BLaER1 (cell line): Measurements from ENCODE around the gene AMMECR1.
"Not testable (repeated sequence)": the region's sequence is repeated elsewhere in the genome, so short reads cannot be mapped to it uniquely, and the experiment has no call there.

Experiments
- H3K27ac ChIP-seq: shearing (Covaris generic); formaldehyde crosslinking; 2 replicates; pipeline ENCODE4 v1.8.1; 2022
- H3K27me3 ChIP-seq: shearing (Covaris generic); formaldehyde crosslinking; 2 replicates; pipeline ENCODE4 v1.8.1; 2022
- H3K36me3 ChIP-seq: shearing (Covaris generic); formaldehyde crosslinking; 2 replicates; pipeline ENCODE4 v1.8.1; 2022
- H3K4me1 ChIP-seq: shearing (Covaris generic); formaldehyde crosslinking; 2 replicates; pipeline ENCODE4 v1.8.1; 2022
- H3K4me2 ChIP-seq: shearing (Covaris generic); formaldehyde crosslinking; 2 replicates; pipeline ENCODE4 v1.8.1; 2022
- H3K4me3 ChIP-seq: shearing (Covaris generic); formaldehyde crosslinking; 2 replicates; pipeline ENCODE4 v1.8.1; 2022
- H3K9ac ChIP-seq: shearing (Covaris generic); formaldehyde crosslinking; 2 replicates; pipeline ENCODE4 v1.8.1; 2022
- H3K9me3 ChIP-seq: shearing (Covaris generic); formaldehyde crosslinking; 2 replicates; pipeline ENCODE4 v1.8.1; 2022
- H4K20me1 ChIP-seq: shearing (Covaris generic); formaldehyde crosslinking; 2 replicates; pipeline ENCODE4 v1.8.1; 2022
- Cebpa-rat ChIP-seq: shearing (Covaris generic); IDR thresholded peaks from 2 replicates; pipeline ENCODE4 v1.8.1; 2022

Gene AMMECR1

DNA sequence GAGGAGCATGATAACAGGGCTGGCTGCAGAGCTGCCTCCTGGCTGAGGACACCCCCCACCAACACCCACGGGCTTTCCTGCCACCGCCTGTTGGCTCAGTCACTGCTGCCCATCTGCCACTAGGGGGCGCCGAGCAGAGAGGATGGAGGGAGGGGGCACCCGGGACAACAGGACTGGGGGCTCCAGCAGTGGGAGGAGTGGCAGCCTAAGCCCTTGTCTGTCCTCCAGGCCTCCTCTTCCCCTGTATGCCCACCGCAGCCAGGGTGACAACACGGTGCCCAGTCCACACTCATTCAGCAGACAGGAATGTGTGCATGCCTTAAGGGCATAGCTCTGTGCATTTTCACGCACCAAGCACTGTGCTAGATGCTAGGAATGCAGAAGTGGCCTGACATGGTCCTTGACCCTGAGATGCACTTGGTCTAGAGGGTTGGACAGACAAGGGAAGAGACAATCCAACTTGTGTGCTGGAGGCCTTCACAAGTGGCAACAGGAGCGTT, 149.9 kb downstream of the AMMECR1 start:
- Histone ChIP-seq H3K27me3 (peaks cover 77% of the 10 kb centered on the region), H4K20me1 (no peaks in the 10 kb centered on the region; the same call in 1 of the 2 replicates)

DNA sequence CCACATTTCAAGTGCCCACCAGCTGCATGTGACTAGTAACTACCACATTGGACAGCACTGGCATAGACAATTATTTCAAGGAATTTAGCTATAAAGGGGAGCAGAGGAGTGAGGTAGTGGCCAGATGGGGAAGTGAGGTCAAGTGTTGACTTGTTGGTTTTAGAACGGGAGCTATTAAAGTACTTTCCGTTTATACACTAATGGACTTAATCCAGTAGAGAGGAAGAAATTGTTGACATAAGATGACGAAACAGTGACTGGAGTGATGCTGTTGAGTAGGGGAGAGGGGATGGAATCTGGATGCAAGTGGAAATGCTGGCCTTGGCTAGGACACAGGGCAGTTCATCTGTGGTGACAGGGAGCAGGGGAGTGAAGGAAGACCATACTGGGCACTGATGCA, 154.4 kb downstream of the AMMECR1 start:
- Histone ChIP-seq H4K20me1 (peaks cover 27% of the 10 kb centered on the region; the same call in 1 of the 2 replicates), H3K4me2 (no peak overlapping the region), H3K4me3 (no peak overlapping the region), H3K9me3 (no peaks in the 10 kb centered on the region), H3K27me3 (peaks cover 66% of the 10 kb centered on the region), H3K4me1 (no peaks in the 10 kb centered on the region), H3K36me3 (no peaks in the 10 kb centered on the region), H3K27ac (no peak overlapping the region), H3K9ac (no peak overlapping the region)
- no peak for TF ChIP-seq Cebpa-rat

More for the DNA sequence above, 149.9 kb downstream of the AMMECR1 start:
- TF ChIP-seq Cebpa-rat: no peak
- Histone ChIP-seq H3K4me1 (no peaks in the 10 kb centered on the region), H3K27ac (no peak overlapping the region), H3K9ac (no peak overlapping the region), H3K36me3 (peaks cover 14% of the 10 kb centered on the region; the same call in 1 of the 2 replicates), H3K9me3 (no peaks in the 10 kb centered on the region), H3K4me2 (no peak overlapping the region), H3K4me3 (no peak overlapping the region)

DNA sequence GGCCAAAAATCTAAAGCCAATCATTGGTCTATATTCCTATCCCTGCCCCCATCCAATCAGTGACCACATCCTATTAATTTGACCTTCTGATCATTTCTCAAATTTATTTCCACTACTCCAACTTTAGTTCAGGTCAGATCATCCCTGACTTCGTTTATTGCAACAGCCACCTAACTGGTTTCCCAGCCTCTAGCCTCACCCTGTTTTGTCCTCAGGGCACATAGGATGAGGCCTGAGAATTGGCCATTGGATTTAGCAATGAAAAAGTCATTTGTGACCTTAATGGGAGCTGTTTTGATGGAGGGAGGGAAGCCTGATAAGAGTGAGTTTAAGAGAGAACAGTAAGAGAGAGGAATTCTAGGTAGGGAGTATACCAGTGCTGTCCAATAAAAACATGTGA, 155.0 kb downstream of the AMMECR1 start:
- Histone ChIP-seq H3K9ac (no peak overlapping the region), H3K27me3 (peaks cover 65% of the 10 kb centered on the region), H3K36me3 (no peaks in the 10 kb centered on the region), H3K4me2 (no peak overlapping the region), H4K20me1 (peaks cover 30% of the 10 kb centered on the region; the same call in 1 of the 2 replicates), H3K4me3 (no peak overlapping the region), H3K9me3 (no peaks in the 10 kb centered on the region), H3K4me1 (no peaks in the 10 kb centered on the region), H3K27ac (no peak overlapping the region)
- no peak for TF ChIP-seq Cebpa-rat

DNA sequence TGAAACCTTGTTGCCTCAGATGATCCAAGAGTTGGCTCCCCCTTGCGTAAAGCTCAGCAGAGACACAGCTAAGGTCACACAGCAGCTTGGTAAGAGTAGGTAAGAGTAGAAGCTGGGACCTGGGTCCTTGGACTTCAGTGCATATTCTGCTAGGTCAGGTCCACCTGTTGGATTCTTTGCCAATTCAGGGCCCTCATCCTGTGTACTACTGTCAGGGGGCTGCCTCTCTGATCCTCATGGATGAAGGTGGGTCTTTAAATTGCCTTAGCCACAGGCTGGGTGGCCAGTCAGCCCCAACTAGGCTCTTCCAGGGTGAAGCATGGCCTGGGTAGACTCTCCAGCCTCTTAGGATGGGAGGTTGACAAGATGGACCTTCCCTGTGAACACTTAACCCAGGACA, 155.8 kb downstream of the AMMECR1 start:
- no peaks in the 10 kb centered on the region for H3K4me1 ChIP-seq
- no peak overlapping the region for H3K4me3 ChIP-seq
- H3K36me3 ChIP-seq: no peaks in the 10 kb centered on the region
- no peak overlapping the region for H3K4me2 ChIP-seq
- H3K9me3 ChIP-seq: no peaks in the 10 kb centered on the region
- H4K20me1 ChIP-seq: peaks cover 30% of the 10 kb centered on the region; the same call in 1 of the 2 replicates
- H3K27me3 ChIP-seq: peaks cover 65% of the 10 kb centered on the region
- no peak for TF ChIP-seq Cebpa-rat
- no peak overlapping the region for H3K27ac ChIP-seq
- H3K9ac ChIP-seq: no peak overlapping the region

DNA sequence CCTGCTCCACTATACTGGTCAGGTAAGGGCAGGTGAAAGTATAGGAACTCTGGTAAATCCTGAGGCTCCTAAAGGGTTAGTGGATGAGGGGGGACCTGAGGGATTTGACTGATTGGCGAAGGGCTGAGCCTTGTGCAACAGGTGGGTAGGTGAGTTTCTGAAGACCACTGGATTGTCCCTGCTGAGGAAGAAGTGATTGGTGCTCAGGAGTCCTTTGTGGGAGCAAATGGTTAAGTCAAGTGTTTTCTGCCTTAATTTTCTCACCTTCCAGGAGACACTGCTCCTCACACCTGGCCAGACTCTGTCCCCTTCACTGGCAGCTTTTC, 156.6 kb downstream of the AMMECR1 start:
- Histone ChIP-seq H3K4me3 (no peak overlapping the region), H3K9ac (no peak overlapping the region), H3K4me2 (no peak overlapping the region), H3K27me3 (peaks cover 71% of the 10 kb centered on the region), H3K4me1 (no peaks in the 10 kb centered on the region), H3K9me3 (no peaks in the 10 kb centered on the region), H3K36me3 (no peaks in the 10 kb centered on the region), H3K27ac (no peak overlapping the region), H4K20me1 (peaks cover 34% of the 10 kb centered on the region; the same call in 1 of the 2 replicates)
- TF ChIP-seq Cebpa-rat: no peak

DNA sequence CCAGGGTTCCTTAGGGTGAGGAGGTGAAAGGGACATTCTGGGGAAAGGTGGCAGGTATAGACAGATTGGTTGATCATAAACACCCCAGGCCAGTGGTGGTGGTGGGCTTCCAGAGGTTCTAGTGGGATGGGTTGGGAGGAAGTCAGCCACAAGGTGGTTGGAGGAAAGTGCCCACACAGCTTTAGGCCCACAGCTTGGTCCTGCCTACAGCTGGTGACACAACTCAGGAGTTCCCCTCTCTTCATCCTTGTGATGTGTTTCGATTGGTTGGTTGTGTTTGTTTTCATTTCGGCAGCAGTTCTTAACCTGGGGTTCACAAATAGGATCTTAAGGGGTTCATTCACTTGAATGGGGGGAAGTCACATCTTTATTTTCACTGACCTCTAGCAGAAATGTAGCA, 158.0 kb downstream of the AMMECR1 start:
- Histone ChIP-seq H3K4me3 (no peak overlapping the region), H3K36me3 (no peaks in the 10 kb centered on the region), H3K4me1 (no peaks in the 10 kb centered on the region), H3K9ac (no peak overlapping the region), H3K9me3 (no peaks in the 10 kb centered on the region), H3K4me2 (no peak overlapping the region), H3K27ac (no peak overlapping the region), H3K27me3 (peaks cover 73% of the 10 kb centered on the region), H4K20me1 (peaks cover 47% of the 10 kb centered on the region; the same call in 1 of the 2 replicates)
- no peak for TF ChIP-seq Cebpa-rat

DNA sequence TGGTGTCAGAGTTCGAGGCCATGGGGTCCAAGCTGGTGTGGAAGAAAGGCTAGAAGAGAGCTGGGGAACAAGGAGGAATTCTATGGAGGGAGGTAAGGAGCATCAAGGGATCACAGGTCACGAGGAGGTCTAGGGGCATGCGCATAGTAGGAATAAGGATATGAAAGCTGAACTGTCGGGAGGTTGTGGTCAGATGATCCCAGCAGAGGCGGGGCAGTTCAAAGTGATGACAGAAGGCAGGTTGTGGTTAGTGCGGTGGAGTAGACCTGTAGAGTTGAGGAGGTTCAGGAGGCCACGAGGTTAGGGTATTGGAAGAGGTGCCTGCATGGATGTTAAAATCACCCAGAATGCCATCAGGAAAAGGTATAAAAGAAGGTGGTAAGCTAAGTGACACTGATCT, 158.7 kb downstream of the AMMECR1 start:
- no peak overlapping the region for H3K4me2 ChIP-seq
- H3K4me3 ChIP-seq: no peak overlapping the region
- peaks cover 75% of the 10 kb centered on the region for H3K27me3 ChIP-seq
- no peak overlapping the region for H3K27ac ChIP-seq
- H3K4me1 ChIP-seq: no peaks in the 10 kb centered on the region
- no peaks in the 10 kb centered on the region for H3K9me3 ChIP-seq
- TF ChIP-seq Cebpa-rat: no peak
- H3K9ac ChIP-seq: no peak overlapping the region
- no peaks in the 10 kb centered on the region for H3K36me3 ChIP-seq
- peaks cover 53% of the 10 kb centered on the region; the same call in 1 of the 2 replicates for H4K20me1 ChIP-seq

DNA sequence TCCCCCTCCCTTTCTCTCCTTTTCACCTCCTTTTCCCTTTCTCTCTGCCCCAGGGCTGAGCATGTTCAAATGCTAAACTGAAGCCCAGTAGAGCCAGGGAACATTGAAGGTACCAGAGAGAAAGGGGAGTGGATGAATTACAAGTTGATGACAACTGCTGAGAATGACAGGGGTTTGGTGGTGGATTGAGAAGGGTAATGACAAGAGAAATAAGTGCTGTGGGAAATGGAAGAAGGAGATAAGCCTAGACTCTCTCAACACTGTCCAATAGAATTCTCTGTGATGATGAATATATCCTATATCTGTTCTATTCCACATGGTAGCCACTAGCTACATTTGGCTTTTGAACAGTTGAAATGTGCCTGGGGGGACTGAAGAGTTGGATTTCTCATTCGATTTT, 160.4 kb downstream of the AMMECR1 start:
- TF ChIP-seq Cebpa-rat: no peak
- peaks cover 88% of the 10 kb centered on the region for H3K27me3 ChIP-seq

DNA sequence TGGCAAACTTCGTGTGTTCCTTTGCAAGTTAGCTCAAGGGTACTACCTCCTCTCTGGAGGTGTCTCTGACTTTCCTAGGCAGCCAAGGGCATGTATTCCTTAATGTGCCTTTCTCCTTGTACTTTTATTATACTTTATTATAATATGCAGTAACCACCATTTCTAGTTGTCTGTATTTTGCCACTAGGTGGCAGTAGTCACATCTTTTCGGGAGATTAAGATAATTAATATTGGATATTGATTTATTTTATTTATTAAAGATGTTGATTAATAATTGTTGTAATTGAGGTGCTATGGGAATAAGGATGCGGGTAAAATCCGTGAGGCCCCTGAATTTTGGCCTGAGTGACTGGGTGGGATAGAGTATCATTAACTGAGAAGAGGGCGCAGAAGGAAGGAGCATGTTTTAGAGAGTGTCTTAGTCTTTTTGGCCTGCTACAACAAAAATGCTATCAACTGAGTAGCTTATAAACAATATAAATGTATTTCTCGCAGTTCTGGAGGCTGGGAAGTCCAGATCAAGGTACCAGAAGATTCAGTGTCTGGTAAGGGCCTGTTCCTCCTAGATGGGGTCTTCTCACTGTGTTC, 161.6 kb downstream of the AMMECR1 start:
- H3K27ac ChIP-seq: no peak overlapping the region
- H3K4me2 ChIP-seq: no peak overlapping the region
- H3K9ac ChIP-seq: no peak overlapping the region
- H3K36me3 ChIP-seq: no peaks in the 10 kb centered on the region
- no peak for TF ChIP-seq Cebpa-rat
- H3K4me3 ChIP-seq: no peak overlapping the region
- H3K27me3 ChIP-seq: peaks cover 87% of the 10 kb centered on the region
- H3K4me1 ChIP-seq: no peaks in the 10 kb centered on the region
- no peaks in the 10 kb centered on the region for H3K9me3 ChIP-seq
- H4K20me1 ChIP-seq: peaks cover 53% of the 10 kb centered on the region; the same call in 1 of the 2 replicates

More for the DNA sequence above, 160.4 kb downstream of the AMMECR1 start:
- H3K27ac ChIP-seq: no peak overlapping the region
- no peaks in the 10 kb centered on the region for H3K4me1 ChIP-seq
- H3K36me3 ChIP-seq: no peaks in the 10 kb centered on the region
- H4K20me1 ChIP-seq: peaks cover 56% of the 10 kb centered on the region; the same call in 1 of the 2 replicates
- no peak overlapping the region for H3K4me3 ChIP-seq
- H3K4me2 ChIP-seq: no peak overlapping the region
- no peaks in the 10 kb centered on the region for H3K9me3 ChIP-seq
- no peak overlapping the region for H3K9ac ChIP-seq

DNA sequence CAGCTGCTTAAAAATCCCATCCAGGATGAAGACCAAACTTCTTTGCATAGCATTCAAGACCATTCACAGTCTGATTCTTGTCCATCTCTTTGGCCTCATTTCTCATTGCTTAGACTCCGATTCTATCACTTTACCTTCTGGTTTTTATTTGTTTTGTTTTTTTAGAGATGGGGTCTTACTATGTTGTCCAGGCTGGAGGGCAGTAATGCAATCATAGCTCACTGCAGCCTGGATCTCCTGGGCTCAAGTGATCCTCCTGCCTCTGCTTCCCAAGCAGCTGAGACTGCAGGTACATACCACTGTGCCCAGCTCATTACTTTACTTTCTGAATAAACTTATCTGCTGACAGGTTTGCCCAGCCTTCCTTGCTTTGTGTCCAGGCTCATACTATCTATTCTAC, 162.1 kb downstream of the AMMECR1 start:
- Histone ChIP-seq H3K27me3 (peaks cover 85% of the 10 kb centered on the region), H4K20me1 (peaks cover 48% of the 10 kb centered on the region; the same call in 1 of the 2 replicates), H3K27ac (no peak overlapping the region), H3K4me2 (no peak overlapping the region), H3K9me3 (no peaks in the 10 kb centered on the region), H3K4me1 (no peaks in the 10 kb centered on the region), H3K36me3 (no peaks in the 10 kb centered on the region), H3K4me3 (no peak overlapping the region), H3K9ac (no peak overlapping the region)
- TF ChIP-seq Cebpa-rat: no peak

DNA sequence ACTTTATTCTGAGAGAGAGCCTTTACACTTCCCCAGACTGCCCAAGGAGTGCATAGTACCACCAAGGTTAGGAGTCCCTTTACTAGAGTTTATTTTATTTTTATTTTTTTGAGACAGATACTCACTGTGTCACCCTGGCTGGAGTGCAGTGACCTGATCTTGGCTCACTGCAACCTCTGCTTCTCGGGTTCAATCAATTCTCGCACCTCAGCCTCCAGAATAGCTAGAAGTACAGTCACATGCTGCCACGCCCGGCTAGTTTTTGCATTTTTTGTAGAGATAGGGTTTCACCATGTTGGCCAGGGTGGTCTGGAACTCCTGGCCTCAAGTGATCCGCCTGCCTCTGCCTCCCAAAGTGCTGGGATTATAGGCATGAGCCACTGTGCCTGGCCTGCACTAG, 163.6 kb downstream of the AMMECR1 start:
- H3K9ac ChIP-seq, H3K4me3 ChIP-seq, H3K4me1 ChIP-seq, H3K9me3 ChIP-seq, H3K27ac ChIP-seq, H3K4me2 ChIP-seq, H3K36me3 ChIP-seq: not testable (repeated sequence)
- Histone ChIP-seq H4K20me1 (peaks cover 37% of the 10 kb centered on the region; the same call in 1 of the 2 replicates), H3K27me3 (peaks cover 85% of the 10 kb centered on the region)
